ENCODE results near the gene FAM222A.

Gene FAM222A

GRCh38 chr12:109710205-109710746 lies 3.3 kb upstream of the FAM222A start:
- no peak overlapping the region for H3K4me2 ChIP-seq
- H3K27ac ChIP-seq: no peak overlapping the region
- peaks cover 9% of the 10 kb centered on the region for H3K4me1 ChIP-seq
- peaks cover 36% of the 10 kb centered on the region for H4K20me1 ChIP-seq
- no peaks in the 10 kb centered on the region for H3K36me3 ChIP-seq
- H3K27me3 ChIP-seq: peaks cover 41% of the 10 kb centered on the region
- no peaks in the 10 kb centered on the region for H3K9me3 ChIP-seq
- H3K4me3 ChIP-seq: no peak overlapping the region
- H3K9ac ChIP-seq: no peak overlapping the region
- no peak for TF ChIP-seq Cebpa-rat (IDR thresholded peaks at IDR 0.05)

GRCh38 chr12:109710747-109711595 lies 2.7 kb upstream of the FAM222A start:
- no peak for TF ChIP-seq Cebpa-rat (IDR thresholded peaks at IDR 0.05)
- peaks cover 16% of the 10 kb centered on the region for H3K4me1 ChIP-seq
- H4K20me1 ChIP-seq: peaks cover 43% of the 10 kb centered on the region
- no peak overlapping the region for H3K27ac ChIP-seq
- H3K27me3 ChIP-seq: peaks cover 44% of the 10 kb centered on the region
- H3K9ac ChIP-seq: no peak overlapping the region
- H3K9me3 ChIP-seq: no peaks in the 10 kb centered on the region
- no peak overlapping the region for H3K4me2 ChIP-seq
- no peaks in the 10 kb centered on the region for H3K36me3 ChIP-seq
- no peak overlapping the region for H3K4me3 ChIP-seq

- Histone ChIP-seq H3K4me2 (no peak overlapping the region), H3K9ac (no peak overlapping the region)
Observed at GRCh38 chr12:109711596-109712461, 1.8 kb upstream of the FAM222A start.

GRCh38 chr12:109714141-109714912 lies 702 bp downstream of the FAM222A start:
- Histone ChIP-seq H3K36me3 (no peaks in the 10 kb centered on the region), H3K4me1 (peaks cover 16% of the 10 kb centered on the region), H3K9ac (peak overlapping the region; percentile 77), H3K4me2 (peak overlapping the region; percentile 93), H4K20me1 (peaks cover 73% of the 10 kb centered on the region), H3K9me3 (no peaks in the 10 kb centered on the region), H3K4me3 (peak overlapping the region; percentile 86), H3K27ac (peak overlapping the region; percentile 58; the same call in 1 of the 2 replicates), H3K27me3 (peaks cover 74% of the 10 kb centered on the region)
- TF ChIP-seq Cebpa-rat (IDR thresholded peaks at IDR 0.05): no peak

More at GRCh38 chr12:109711596-109712461, 1.8 kb upstream of the FAM222A start:
- TF ChIP-seq Cebpa-rat (IDR thresholded peaks at IDR 0.05): no peak
- H3K27me3 ChIP-seq: peaks cover 52% of the 10 kb centered on the region
- H4K20me1 ChIP-seq: peaks cover 52% of the 10 kb centered on the region
- H3K4me1 ChIP-seq: peaks cover 16% of the 10 kb centered on the region
- H3K27ac ChIP-seq: no peak overlapping the region
- no peaks in the 10 kb centered on the region for H3K36me3 ChIP-seq
- no peak overlapping the region for H3K4me3 ChIP-seq
- no peaks in the 10 kb centered on the region for H3K9me3 ChIP-seq

GRCh38 chr12:109714913-109715244 lies 1.3 kb downstream of the FAM222A start:
- no peaks in the 10 kb centered on the region for H3K36me3 ChIP-seq
- peak overlapping the region; percentile 93 for H3K4me2 ChIP-seq
- H3K4me1 ChIP-seq: peaks cover 16% of the 10 kb centered on the region
- H3K4me3 ChIP-seq: peak overlapping the region; percentile 86
- H3K27me3 ChIP-seq: peaks cover 71% of the 10 kb centered on the region
- H3K9me3 ChIP-seq: no peaks in the 10 kb centered on the region
- no peak for TF ChIP-seq Cebpa-rat (IDR thresholded peaks at IDR 0.05)
- 0 out of 2 replicates have a peak overlapping the region, but pooled peaks have one; percentile 24 for H3K27ac ChIP-seq
- H3K9ac ChIP-seq: peak overlapping the region; percentile 77; the same call in 1 of the 2 replicates
- H4K20me1 ChIP-seq: peaks cover 77% of the 10 kb centered on the region

- Histone ChIP-seq H3K27ac (no peak overlapping the region), H3K27me3 (peaks cover 65% of the 10 kb centered on the region), H3K4me3 (0 out of 2 replicates have a peak overlapping the region, but pooled peaks have one; percentile 86), H3K9me3 (no peaks in the 10 kb centered on the region), H3K9ac (no peak overlapping the region), H3K4me2 (peak overlapping the region; percentile 93), H3K4me1 (peaks cover 16% of the 10 kb centered on the region), H3K36me3 (no peaks in the 10 kb centered on the region), H4K20me1 (peaks cover 83% of the 10 kb centered on the region)
- no peak for TF ChIP-seq Cebpa-rat (IDR thresholded peaks at IDR 0.05)
Observed at GRCh38 chr12:109715310-109716091, 1.9 kb downstream of the FAM222A start.

GRCh38 chr12:109716092-109716479 lies 2.5 kb downstream of the FAM222A start:
- Histone ChIP-seq H3K27ac (no peak overlapping the region), H3K4me1 (peaks cover 16% of the 10 kb centered on the region), H4K20me1 (peaks cover 80% of the 10 kb centered on the region), H3K9me3 (no peaks in the 10 kb centered on the region), H3K9ac (no peak overlapping the region), H3K36me3 (no peaks in the 10 kb centered on the region), H3K27me3 (peaks cover 59% of the 10 kb centered on the region), H3K4me3 (no peak overlapping the region), H3K4me2 (no peak overlapping the region; the same call in 1 of the 2 replicates)
- TF ChIP-seq Cebpa-rat (IDR thresholded peaks at IDR 0.05): no peak

- no peak overlapping the region for H3K9ac ChIP-seq
- no peak for TF ChIP-seq Cebpa-rat (IDR thresholded peaks at IDR 0.05)
- H3K9me3 ChIP-seq: no peaks in the 10 kb centered on the region
- H3K4me1 ChIP-seq: peaks cover 16% of the 10 kb centered on the region
- H3K4me2 ChIP-seq: no peak overlapping the region
- peaks cover 52% of the 10 kb centered on the region for H3K27me3 ChIP-seq
- no peak overlapping the region for H3K4me3 ChIP-seq
- no peaks in the 10 kb centered on the region for H3K36me3 ChIP-seq
- no peak overlapping the region for H3K27ac ChIP-seq
- peaks cover 74% of the 10 kb centered on the region for H4K20me1 ChIP-seq
Observed at GRCh38 chr12:109716512-109717389, 3.1 kb downstream of the FAM222A start.

All from BLaER1 (cell line).